ENCODE data around the gene PDE1A. TPM values are rescaled to one million over a fixed set of nuclear protein-coding genes. Genes with fewer than 3 reads are reported as not detected.

The PDE1A gene
- polyA plus RNA-seq, 1 of the 3 experiments (the other 2 are of a cell fraction) = 0.08 TPM

DNA sequence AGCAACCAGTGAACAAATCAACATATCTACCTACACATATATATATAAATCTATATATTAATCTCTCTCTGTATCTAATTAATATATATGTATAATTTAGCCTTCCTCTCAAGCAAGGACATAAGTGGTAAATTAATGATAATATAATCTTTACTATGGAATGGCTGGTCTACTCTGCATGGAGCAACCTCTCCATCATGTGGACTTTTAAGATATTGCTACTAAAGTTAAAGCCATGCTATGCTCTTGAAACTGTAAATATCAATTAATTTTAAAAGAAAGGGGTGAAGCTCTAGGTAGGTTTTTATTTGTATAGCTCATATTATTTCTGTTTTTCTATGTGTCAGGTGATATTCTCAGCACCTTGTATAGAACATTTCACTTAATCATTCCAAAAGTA is 294.2 kb downstream of the PDE1A start (continued):
- TF ChIP-seq, protein P1, sequence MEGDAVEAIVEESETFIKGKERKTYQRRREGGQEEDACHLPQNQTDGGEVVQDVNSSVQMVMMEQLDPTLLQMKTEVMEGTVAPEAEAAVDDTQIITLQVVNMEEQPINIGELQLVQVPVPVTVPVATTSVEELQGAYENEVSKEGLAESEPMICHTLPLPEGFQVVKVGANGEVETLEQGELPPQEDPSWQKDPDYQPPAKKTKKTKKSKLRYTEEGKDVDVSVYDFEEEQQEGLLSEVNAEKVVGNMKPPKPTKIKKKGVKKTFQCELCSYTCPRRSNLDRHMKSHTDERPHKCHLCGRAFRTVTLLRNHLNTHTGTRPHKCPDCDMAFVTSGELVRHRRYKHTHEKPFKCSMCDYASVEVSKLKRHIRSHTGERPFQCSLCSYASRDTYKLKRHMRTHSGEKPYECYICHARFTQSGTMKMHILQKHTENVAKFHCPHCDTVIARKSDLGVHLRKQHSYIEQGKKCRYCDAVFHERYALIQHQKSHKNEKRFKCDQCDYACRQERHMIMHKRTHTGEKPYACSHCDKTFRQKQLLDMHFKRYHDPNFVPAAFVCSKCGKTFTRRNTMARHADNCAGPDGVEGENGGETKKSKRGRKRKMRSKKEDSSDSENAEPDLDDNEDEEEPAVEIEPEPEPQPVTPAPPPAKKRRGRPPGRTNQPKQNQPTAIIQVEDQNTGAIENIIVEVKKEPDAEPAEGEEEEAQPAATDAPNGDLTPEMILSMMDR (IDR thresholded peaks at IDR 0.05) = peak; percentile 68
- TF ChIP-seq, protein P2, sequence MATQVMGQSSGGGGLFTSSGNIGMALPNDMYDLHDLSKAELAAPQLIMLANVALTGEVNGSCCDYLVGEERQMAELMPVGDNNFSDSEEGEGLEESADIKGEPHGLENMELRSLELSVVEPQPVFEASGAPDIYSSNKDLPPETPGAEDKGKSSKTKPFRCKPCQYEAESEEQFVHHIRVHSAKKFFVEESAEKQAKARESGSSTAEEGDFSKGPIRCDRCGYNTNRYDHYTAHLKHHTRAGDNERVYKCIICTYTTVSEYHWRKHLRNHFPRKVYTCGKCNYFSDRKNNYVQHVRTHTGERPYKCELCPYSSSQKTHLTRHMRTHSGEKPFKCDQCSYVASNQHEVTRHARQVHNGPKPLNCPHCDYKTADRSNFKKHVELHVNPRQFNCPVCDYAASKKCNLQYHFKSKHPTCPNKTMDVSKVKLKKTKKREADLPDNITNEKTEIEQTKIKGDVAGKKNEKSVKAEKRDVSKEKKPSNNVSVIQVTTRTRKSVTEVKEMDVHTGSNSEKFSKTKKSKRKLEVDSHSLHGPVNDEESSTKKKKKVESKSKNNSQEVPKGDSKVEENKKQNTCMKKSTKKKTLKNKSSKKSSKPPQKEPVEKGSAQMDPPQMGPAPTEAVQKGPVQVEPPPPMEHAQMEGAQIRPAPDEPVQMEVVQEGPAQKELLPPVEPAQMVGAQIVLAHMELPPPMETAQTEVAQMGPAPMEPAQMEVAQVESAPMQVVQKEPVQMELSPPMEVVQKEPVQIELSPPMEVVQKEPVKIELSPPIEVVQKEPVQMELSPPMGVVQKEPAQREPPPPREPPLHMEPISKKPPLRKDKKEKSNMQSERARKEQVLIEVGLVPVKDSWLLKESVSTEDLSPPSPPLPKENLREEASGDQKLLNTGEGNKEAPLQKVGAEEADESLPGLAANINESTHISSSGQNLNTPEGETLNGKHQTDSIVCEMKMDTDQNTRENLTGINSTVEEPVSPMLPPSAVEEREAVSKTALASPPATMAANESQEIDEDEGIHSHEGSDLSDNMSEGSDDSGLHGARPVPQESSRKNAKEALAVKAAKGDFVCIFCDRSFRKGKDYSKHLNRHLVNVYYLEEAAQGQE (IDR thresholded peaks at IDR 0.05; ENCODE audit: low read depth, low read length) = no peak
- TF ChIP-seq FOSL2 (IDR thresholded peaks at IDR 0.05; ENCODE audit: borderline replicate concordance, low read depth) (no peak), FOXM1 (IDR thresholded peaks at IDR 0.05; ENCODE audit: low read depth) (no peak), NRF1 (IDR thresholded peaks at IDR 0.05; ENCODE audit: low read depth, low read length) (no peak), NFIC (IDR thresholded peaks at IDR 0.05; ENCODE audit: borderline replicate concordance) (no peak), YY1 (IDR thresholded peaks at IDR 0.05; ENCODE audit: low read depth) (no peak)

DNA sequence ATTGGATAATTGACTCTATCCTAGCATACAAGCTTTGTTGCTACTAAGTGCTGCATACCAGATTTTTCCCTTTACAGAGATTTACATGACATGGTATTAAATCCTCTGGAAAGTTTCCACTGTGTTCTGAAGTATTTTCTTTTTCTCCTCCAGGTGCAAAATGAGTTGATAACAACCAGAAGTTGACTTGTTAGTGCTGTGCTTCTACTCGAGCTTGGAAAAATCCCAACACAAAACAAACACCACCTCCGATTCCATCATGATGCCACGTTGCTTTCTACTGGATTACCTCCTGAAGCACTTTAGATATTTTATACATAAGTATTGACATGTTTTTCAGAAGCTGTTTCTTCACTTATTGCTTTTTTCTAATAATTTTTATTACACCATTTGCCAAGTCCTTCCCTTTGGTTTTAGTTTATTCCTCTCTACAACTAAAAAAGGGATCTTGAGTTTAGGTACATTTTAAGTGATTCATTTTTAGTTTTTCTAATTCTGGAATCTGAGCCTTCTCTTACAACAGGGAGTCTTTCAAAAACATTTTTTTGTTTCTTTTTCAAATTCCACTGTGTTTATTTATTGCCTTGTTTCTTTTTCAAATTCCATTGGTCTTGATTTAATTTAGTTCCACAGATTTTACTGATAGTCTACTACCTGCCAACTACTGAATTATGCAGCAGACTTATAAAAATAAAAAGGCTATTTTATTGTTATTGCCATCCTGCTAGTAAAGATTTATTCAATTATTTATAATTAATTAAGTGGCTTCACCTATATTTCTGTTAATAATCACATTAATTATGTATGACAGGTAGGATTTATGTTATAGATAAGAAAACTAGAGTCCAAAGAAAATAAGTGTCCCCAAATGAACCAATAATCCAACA is 297.8 kb downstream of the PDE1A start:
- Histone ChIP-seq H3K9me2 (no peaks in the 10 kb centered on the region), H3K9ac (no peak overlapping the region), H4K20me1 (ENCODE audit: insufficient read depth) (no peaks in the 10 kb centered on the region), H3K27me3 (ENCODE audit: insufficient read depth) (no peaks in the 10 kb centered on the region), H3K36me3 (replicated peaks in 1 of 2; ENCODE audit: control insufficient read depth in 1 of 2, insufficient read depth in 2 of 2, low read length in 1 of 2) (no peaks in the 10 kb centered on the region), H2AFZ (ENCODE audit: low read depth) (no peak overlapping the region), H3F3A (replicated peaks; ENCODE audit: insufficient read depth) (peaks cover 12% of the 10 kb centered on the region), H3K4me3 (ENCODE audit: low read depth in 2 of 2, low read length in 1 of 2) (no peak overlapping the region), H3K9me3 (no peaks in the 10 kb centered on the region), H3K4me1 (ENCODE audit: control insufficient read depth in 1 of 2, insufficient read depth in 2 of 2, low read depth in 1 of 2, low read length in 1 of 2) (peaks cover 0 to 22% of the 10 kb centered on the region in 2 experiments; a peak in 2 of 4 replicates), H3K27ac (ENCODE audit: low read depth in 2 of 2, low read length in 1 of 2) (peak overlapping the region in 1 of 2 experiments; percentile 55; a peak in 1 of 4 replicates), H3K79me2 (ENCODE audit: insufficient read depth) (no peaks in the 10 kb centered on the region), H3K4me2 (peak overlapping the region; percentile 23; the same call in 1 of the 2 replicates)
- CTCF ChIA-PET = no interaction called here
- 81% methylated on average over 3 of the region's 3 CpGs for WGBS (ENCODE audit: low lambda C conversion rate)
- no peak for DNase-seq
- POLR2A ChIA-PET = no interaction called here
- TF ChIP-seq JUND (IDR thresholded peaks at IDR 0.05) (peak; percentile 27; the same call in 1 of the 2 replicates), SIN3A (IDR thresholded peaks at IDR 0.05; ENCODE audit: borderline replicate concordance, low read depth, low read length) (no peak), TCF12 (IDR thresholded peaks at IDR 0.05) (peak; percentile 43), EP300 (IDR thresholded peaks at IDR 0.05; ENCODE audit: borderline replicate concordance in 1 of 2, low read depth in 1 of 2, low read length in 1 of 2) (0 out of 4 replicates have a peak, but pooled peaks of 1 of the 2 experiments have one; percentile 17), FOXM1 (IDR thresholded peaks at IDR 0.05; ENCODE audit: low read depth) (no peak)
- TF ChIP-seq, protein P3, sequence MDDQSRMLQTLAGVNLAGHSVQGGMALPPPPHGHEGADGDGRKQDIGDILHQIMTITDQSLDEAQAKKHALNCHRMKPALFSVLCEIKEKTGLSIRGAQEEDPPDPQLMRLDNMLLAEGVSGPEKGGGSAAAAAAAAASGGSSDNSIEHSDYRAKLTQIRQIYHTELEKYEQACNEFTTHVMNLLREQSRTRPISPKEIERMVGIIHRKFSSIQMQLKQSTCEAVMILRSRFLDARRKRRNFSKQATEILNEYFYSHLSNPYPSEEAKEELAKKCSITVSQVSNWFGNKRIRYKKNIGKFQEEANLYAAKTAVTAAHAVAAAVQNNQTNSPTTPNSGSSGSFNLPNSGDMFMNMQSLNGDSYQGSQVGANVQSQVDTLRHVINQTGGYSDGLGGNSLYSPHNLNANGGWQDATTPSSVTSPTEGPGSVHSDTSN (IDR thresholded peaks at IDR 0.05) = 0 out of 2 replicates have a peak, but pooled peaks have one; percentile 24
- TF ChIP-seq, protein P2 (IDR thresholded peaks at IDR 0.05; ENCODE audit: low read depth, low read length) = no peak

All from SK-N-SH (cell line).